Measurements from ENCODE around the gene ZNHIT2.

- TF ChIP-seq EZH2 (IDR thresholded peaks at IDR 0.05; ENCODE audit: low read depth, unreplicated experiment) (no peak), CTCF (conservative IDR thresholded peaks at IDR 0.05; ENCODE audit: low read depth in 2 of 2) (no peak), REST (IDR thresholded peaks at IDR 0.05; ENCODE audit: unreplicated experiment) (no peak), EZH2phosphoT487 (IDR thresholded peaks at IDR 0.05; ENCODE audit: unreplicated experiment) (no peak), CREB1 (CRISPR knock-in tag; IDR thresholded peaks at IDR 0.05; ENCODE audit: low read depth) (peak; percentile 88), ETS1 (IDR thresholded peaks at IDR 0.05) (peak; percentile 96)
Measured at GRCh38 chr11:65095974-65096806, 21.3 kb downstream of the ZNHIT2 start, which contains the start of gene VPS51.

Data from GM23338 (cell line).